GM19238 (cell line): Measurements from ENCODE around the gene PFN2.
A peak's percentile ranks its signal among the peaks of the same experiment; 100 is the strongest.
"Not testable (repeated sequence)": the region's sequence is repeated elsewhere in the genome, so short reads cannot be mapped to it uniquely, and the experiment has no call there.

Source experiments
- DNase-seq: peaks from one replicate; pipeline ENCODE4 v3.0.0; 2011; ENCODE audit warnings: low spot score; ENCODE audit not compliant: insufficient read length

The PFN2 gene

GRCh38 chr3:149969110-149969939 is 1.4 kb downstream of the PFN2 start:
- DNase-seq: no peak

GRCh38 chr3:149968216-149968615 is 2.5 kb downstream of the PFN2 start:
- DNase-seq: no peak

GRCh38 chr3:149967086-149967685 is 3.5 kb downstream of the PFN2 start:
- DNase-seq: no peak

DNA sequence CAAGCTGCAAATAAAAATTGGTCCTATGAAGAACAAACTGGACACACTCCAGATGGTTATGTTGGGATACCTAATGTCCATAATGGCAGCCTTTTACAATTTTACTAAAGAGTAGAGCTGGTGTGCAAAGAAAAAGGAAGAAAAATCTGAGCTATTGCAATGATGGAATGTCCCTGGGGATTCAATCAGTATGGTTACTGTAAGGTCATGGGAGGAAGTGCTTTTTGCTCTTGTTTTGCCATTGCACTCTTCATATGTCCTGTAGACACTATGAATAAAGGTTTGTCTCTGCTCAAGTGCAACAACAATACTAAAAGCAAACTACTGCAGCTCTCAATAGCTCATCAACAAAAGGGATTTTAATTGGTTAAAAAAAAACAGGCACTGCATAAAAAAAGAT is 5.4 kb downstream of the PFN2 start:
- no peak for DNase-seq

- no peak for DNase-seq
Measured at GRCh38 chr3:149964291-149964690, 6.4 kb downstream of the PFN2 start.

DNA sequence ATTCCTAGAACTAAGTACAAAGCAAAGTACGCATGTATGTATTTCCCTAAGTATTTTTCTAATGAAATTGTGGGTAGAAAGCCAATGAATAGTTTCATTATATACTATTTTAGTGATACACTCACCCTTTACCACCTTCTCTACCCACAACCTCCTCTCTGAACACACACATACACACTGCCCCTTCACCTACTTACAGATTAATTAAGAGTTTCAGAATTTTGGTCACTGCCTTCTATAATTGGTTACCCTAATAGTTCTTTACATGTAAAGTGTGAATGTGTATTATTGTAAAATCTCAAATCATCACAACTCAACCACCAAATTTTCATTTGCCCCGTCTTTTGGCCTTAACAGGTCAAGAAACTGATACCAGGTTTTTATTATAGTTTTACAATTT is 7.2 kb downstream of the PFN2 start:
- DNase-seq: no peak

DNA sequence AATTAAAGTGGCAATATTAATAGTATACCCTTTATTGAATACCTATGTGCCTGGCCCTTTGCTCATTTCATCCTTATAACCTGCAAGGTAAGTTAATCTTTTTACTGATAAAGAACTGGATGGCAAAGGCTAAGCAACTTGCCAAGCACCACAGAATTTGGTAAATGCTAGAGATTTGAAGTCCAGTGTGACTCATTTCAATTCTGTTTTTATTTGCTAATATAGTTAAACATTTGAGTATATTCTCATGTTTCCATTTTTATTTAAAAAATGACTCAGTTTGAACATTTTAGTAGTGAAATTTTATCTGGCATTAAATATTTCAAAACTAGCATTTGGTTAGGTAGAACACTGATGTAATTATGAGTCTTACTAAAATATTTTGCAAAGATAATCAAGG is 11.3 kb downstream of the PFN2 start:
- no peak for DNase-seq

DNA sequence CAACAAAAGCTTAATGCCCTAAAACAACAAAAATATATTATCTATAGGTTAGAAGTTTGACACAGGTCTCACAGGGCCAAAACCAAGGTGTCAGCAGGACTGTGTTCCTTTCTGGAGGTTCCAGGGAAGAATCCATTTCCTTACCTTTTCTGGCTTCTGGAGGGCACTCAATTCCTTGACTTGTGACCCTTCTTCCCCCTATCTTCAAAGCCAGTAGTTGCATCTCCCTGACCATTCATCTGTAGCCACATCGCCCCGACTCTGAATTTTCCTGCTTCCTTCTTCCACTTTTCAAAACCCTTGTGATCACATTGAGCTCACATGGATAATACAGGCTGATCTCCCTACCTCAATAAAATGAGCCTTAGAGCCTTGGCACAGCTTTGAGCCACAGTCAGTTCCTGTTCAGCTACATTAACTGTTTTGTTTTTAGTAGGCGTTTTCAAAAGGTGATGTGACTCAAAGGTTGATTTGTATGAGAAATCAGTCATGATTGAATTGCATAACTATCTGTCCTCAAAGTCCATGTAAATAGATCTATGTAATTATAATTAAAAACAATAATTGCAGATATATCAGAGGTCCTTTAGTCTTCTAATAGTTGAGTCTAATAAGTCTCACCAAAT is 12.4 kb downstream of the PFN2 start:
- DNase-seq: no peak

GRCh38 chr3:149957361-149958125 is 13.2 kb downstream of the PFN2 start:
- no peak for DNase-seq

- no peak for DNase-seq
Measured at GRCh38 chr3:149955449-149955848, 15.2 kb downstream of the PFN2 start.

- no peak for DNase-seq
Measured at GRCh38 chr3:149954812-149955211, 15.9 kb downstream of the PFN2 start.

DNA sequence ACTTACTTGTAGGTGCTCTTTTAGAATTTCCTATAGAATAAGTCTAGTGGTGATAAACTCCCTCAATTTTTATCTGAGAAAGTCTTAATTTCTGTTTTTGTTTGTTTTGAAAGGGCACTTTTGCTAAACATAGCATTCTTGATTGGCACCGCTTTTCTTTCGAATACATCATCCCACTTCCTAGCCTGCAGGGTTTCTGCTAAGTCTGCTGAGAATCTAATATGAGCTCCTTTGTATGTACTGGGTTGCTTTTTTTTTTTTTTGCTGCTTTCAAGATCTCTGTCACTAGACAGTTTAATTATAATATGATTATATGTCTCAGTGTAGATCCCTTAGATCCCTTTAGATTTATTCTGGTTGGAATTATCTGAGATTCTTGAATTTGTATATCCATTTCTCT is 21.5 kb downstream of the PFN2 start:
- no peak for DNase-seq

GRCh38 chr3:149947231-149947630 is 23.5 kb downstream of the PFN2 start:
- DNase-seq: no peak

GRCh38 chr3:149943966-149944365 is 26.7 kb downstream of the PFN2 start:
- DNase-seq: not testable (repeated sequence)

DNA sequence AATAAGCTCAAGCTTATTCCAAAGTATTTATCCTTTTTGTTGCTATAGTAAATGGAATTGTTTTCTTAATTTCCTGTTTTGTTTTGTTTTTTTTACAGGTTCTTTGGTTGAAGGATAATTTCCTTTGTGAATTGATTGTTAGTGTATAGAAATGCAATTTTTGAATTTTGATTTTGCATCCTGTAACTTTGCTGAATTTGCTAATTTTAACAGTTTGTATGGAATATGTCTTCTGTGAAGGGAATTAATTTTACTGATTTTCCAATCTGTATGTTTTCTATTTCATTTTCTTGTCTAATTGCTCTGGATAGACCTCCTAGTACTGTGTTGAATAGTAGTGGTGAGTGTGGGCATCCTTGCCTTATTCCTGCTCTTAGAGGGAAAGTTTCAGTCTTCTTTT is 28.3 kb downstream of the PFN2 start:
- DNase-seq: no peak

DNA sequence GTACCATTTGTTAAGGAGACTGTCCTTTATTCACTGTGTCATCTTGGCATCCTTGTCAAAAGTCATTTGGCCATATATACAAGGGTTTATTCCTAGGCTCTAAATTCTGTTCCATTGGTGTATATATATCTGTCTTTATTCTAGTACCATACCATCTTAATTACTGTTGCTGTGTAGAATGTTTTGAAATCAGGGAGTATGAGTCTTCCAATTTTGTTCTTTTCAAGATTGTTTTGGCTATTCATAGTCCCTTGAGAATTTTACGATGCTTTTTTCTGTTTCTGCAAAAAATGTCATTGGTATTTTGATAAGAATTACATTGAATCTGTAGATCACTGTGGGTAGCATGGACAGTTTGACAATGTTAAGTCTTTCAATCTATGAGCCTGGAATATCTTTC is 28.7 kb downstream of the PFN2 start:
- no peak for DNase-seq

GRCh38 chr3:149941186-149941585 is 29.5 kb downstream of the PFN2 start:
- DNase-seq: no peak

- DNase-seq: not testable (repeated sequence)
Measured at GRCh38 chr3:149938392-149939055, 32.2 kb downstream of the PFN2 start.

- DNase-seq: peak; percentile 2
Measured at GRCh38 chr3:149936812-149937230, 33.9 kb downstream of the PFN2 start.

- no peak for DNase-seq
Measured at GRCh38 chr3:149934524-149934923, 36.2 kb downstream of the PFN2 start.

GRCh38 chr3:149933858-149934257 is 36.8 kb downstream of the PFN2 start:
- DNase-seq: no peak
